Activated B cell treated with CpG ODN at 0.5 μM for 24 hours (primary cell): Measurements from ENCODE around the gene ABHD12. TPM values are rescaled to one million over a fixed set of nuclear protein-coding genes. Genes with fewer than 3 reads are reported as not detected.

Source experiments
- ATAC-seq: fragments of 200-7000 bp; cut with Tn5 transposase; one replicate; pipeline ENCODE4 v1.10.0; 2021; ENCODE audit warnings: low read depth, mild to moderate bottlenecking, moderate library complexity
- CTCF ChIA-PET: fragments of 350-600 bp; sonication (Branson Sonifier 250); formaldehyde crosslinking; loops from one replicate; lab custom pipeline; 2021; ENCODE audit warnings: antibody characterized with exemption; lab: Charles Lee
- POLR2A ChIA-PET: fragments of 350-600 bp; sonication (Branson Sonifier 250); formaldehyde crosslinking; loops from one replicate; lab custom pipeline; 2021; ENCODE audit warnings: antibody characterized with exemption; lab: Charles Lee
- DNase-seq: peaks from one replicate; pipeline ENCODE4 v3.0.0; 2022
- H3K27ac Mint-ChIP-seq: one replicate; pipeline ENCODE4 v1.8.0; 2020; ENCODE audit warnings: mixed read lengths
- H3K27me3 Mint-ChIP-seq: one replicate; pipeline ENCODE4 v1.8.0; 2021; ENCODE audit warnings: mixed read lengths
- H3K36me3 Mint-ChIP-seq: one replicate; pipeline ENCODE4 v1.8.0; 2021; ENCODE audit warnings: low read depth, mixed read lengths
- H3K4me1 Mint-ChIP-seq: one replicate; pipeline ENCODE4 v1.8.0; 2021; ENCODE audit warnings: mixed read lengths
- H3K4me3 Mint-ChIP-seq: one replicate; pipeline ENCODE4 v1.8.0; 2020; ENCODE audit warnings: mild to moderate bottlenecking, mixed read lengths
- H3K9me3 Mint-ChIP-seq: one replicate; pipeline ENCODE4 v1.8.0; 2020; ENCODE audit warnings: mixed read lengths
- intact Hi-C: fragments of 100-400 bp; cut with micrococcal nuclease; formaldehyde crosslinking; loops from one replicate; pipeline ENCODE4 v1.15.1; 2024
- total RNA-seq: library from RNA; stranded (reverse); gene quantifications from 2 replicates; pipeline ENCODE4 v1.2.3, GENCODE V29; 2022
- TF ChIP-seq, protein P1 (sequence below): fragments of 200-600 bp; IDR thresholded peaks from one replicate; pipeline ENCODE4 v1.8.0; 2022; ENCODE audit warnings: antibody characterized with exemption, mild to moderate bottlenecking

ABHD12 gene
- total RNA-seq, 1 donor from 2014 or later = 16.3 TPM

GRCh38 chr20:25251019-25251418 is 139.6 kb downstream of the ABHD12 start:
- H3K9me3 Mint-ChIP-seq = no peaks in the 10 kb centered on the region
- peaks cover 25% of the 10 kb centered on the region for H3K4me1 Mint-ChIP-seq
- no peak for DNase-seq
- ChIA-PET CTCF (no interaction called here), POLR2A (no interaction called here)
- intact Hi-C loops = no loop called here
- ATAC-seq = no peak
- peaks cover 3% of the 10 kb centered on the region for H3K27me3 Mint-ChIP-seq
- H3K27ac Mint-ChIP-seq = no peak overlapping the region
- TF ChIP-seq, protein P1, sequence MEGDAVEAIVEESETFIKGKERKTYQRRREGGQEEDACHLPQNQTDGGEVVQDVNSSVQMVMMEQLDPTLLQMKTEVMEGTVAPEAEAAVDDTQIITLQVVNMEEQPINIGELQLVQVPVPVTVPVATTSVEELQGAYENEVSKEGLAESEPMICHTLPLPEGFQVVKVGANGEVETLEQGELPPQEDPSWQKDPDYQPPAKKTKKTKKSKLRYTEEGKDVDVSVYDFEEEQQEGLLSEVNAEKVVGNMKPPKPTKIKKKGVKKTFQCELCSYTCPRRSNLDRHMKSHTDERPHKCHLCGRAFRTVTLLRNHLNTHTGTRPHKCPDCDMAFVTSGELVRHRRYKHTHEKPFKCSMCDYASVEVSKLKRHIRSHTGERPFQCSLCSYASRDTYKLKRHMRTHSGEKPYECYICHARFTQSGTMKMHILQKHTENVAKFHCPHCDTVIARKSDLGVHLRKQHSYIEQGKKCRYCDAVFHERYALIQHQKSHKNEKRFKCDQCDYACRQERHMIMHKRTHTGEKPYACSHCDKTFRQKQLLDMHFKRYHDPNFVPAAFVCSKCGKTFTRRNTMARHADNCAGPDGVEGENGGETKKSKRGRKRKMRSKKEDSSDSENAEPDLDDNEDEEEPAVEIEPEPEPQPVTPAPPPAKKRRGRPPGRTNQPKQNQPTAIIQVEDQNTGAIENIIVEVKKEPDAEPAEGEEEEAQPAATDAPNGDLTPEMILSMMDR = no peak
- H3K36me3 Mint-ChIP-seq = peaks cover 5% of the 10 kb centered on the region
- H3K4me3 Mint-ChIP-seq = no peak overlapping the region

GRCh38 chr20:25250508-25250907 is 140.1 kb downstream of the ABHD12 start:
- H3K4me3 Mint-ChIP-seq = no peak overlapping the region
- peaks cover 3% of the 10 kb centered on the region for H3K27me3 Mint-ChIP-seq
- no peak overlapping the region for H3K27ac Mint-ChIP-seq
- no peak for DNase-seq
- H3K9me3 Mint-ChIP-seq = no peaks in the 10 kb centered on the region
- ChIA-PET POLR2A (no interaction called here), CTCF (no interaction called here)
- peaks cover 5% of the 10 kb centered on the region for H3K36me3 Mint-ChIP-seq
- no peak for ATAC-seq
- TF ChIP-seq, protein P1 = no peak
- peaks cover 25% of the 10 kb centered on the region for H3K4me1 Mint-ChIP-seq
- intact Hi-C loops = no loop called here

Other genes with a start within 250 kb of the ABHD12 start
- gene ENTPD6, start 195.1 kb downstream of the ABHD12 start, total RNA-seq = 37.2 and 44.4 TPM in 2 replicates
- gene PYGB, start 142.8 kb downstream of the ABHD12 start, total RNA-seq = 21.5 and 23.5 TPM in 2 replicates
- 2.9 and 5.4 TPM in 2 replicates for gene GINS1, start 16.8 kb upstream of the ABHD12 start, total RNA-seq
- 1.0 and 1.8 TPM in 2 replicates for gene NINL, start 194.7 kb upstream of the ABHD12 start, total RNA-seq
- gene NANP, start 233.2 kb upstream of the ABHD12 start, total RNA-seq = 2.3 and 2.7 TPM in 2 replicates